MM.1S (cell line): Measurements from ENCODE around the gene MYH14.

ENCODE experiments used
- DNase-seq: peaks from one replicate; pipeline ENCODE4 v3.0.0-alpha.2; 2015
- H2AFZ ChIP-seq: fragments of 300-600 bp; sonication (generic); 2 replicates; pipeline ENCODE4 v1.6.0; 2016; ENCODE audit warnings: antibody characterized with exemption, low read length
- H3F3A ChIP-seq: fragments of 300-600 bp; sonication (generic); 2 replicates; pipeline ENCODE4 v1.6.1; 2016; ENCODE audit warnings: mild to moderate bottlenecking, antibody characterized with exemption, low read length, moderate library complexity, mixed read lengths; ENCODE audit not compliant: insufficient read depth
- H3K27ac ChIP-seq: fragments of 300-600 bp; sonication (generic); 2 replicates; pipeline ENCODE4 v1.5.1; 2016; ENCODE audit warnings: mild to moderate bottlenecking, low read length
- H3K27me3 ChIP-seq: fragments of 300-600 bp; sonication (generic); replicated peaks from 2 replicates; pipeline ENCODE4 v1.6.0; 2016; ENCODE audit warnings: low read length; ENCODE audit not compliant: insufficient read depth
- H3K36me3 ChIP-seq: fragments of 300-600 bp; sonication (generic); replicated peaks from 2 replicates; pipeline ENCODE4 v1.6.1; 2016; ENCODE audit warnings: mild to moderate bottlenecking, low read length, mixed read lengths; ENCODE audit not compliant: insufficient read depth
- H3K4me1 ChIP-seq: fragments of 300-600 bp; sonication (generic); 2 replicates; pipeline ENCODE4 v1.6.1; 2016; ENCODE audit warnings: low read length, mixed read lengths
- H3K4me2 ChIP-seq: fragments of 300-600 bp; sonication (generic); 2 replicates; pipeline ENCODE4 v1.6.0; 2016; ENCODE audit warnings: low read depth, low read length
- H3K4me3 ChIP-seq: fragments of 300-600 bp; sonication (generic); 2 replicates; pipeline ENCODE4 v1.5.1; 2016; ENCODE audit warnings: low read length, mixed read lengths
- H3K79me2 ChIP-seq: fragments of 300-600 bp; sonication (generic); 2 replicates; pipeline ENCODE4 v1.6.1; 2016; ENCODE audit warnings: mixed run types, low read length, mixed read lengths
- H3K9ac ChIP-seq: fragments of 300-600 bp; sonication (generic); 2 replicates; pipeline ENCODE4 v1.6.1; 2016; ENCODE audit warnings: low read length, mixed read lengths
- H3K9me2 ChIP-seq: fragments of 300-600 bp; sonication (generic); replicated peaks from 2 replicates; pipeline ENCODE4 v1.6.1; 2016; ENCODE audit warnings: mild to moderate bottlenecking, low read length, mixed read lengths; ENCODE audit not compliant: insufficient read depth
- H3K9me3 ChIP-seq: fragments of 300-600 bp; sonication (generic); replicated peaks from 2 replicates; pipeline ENCODE4 v1.6.1; 2016; ENCODE audit warnings: mild to moderate bottlenecking, low read length, mixed read lengths; ENCODE audit not compliant: insufficient read depth
- H4K20me1 ChIP-seq: fragments of 300-600 bp; sonication (generic); 2 replicates; pipeline ENCODE4 v1.6.1; 2016; ENCODE audit warnings: mild to moderate bottlenecking, low read length, moderate library complexity, mixed read lengths; ENCODE audit not compliant: insufficient read depth
- CTCF ChIP-seq: fragments of 300-600 bp; sonication (generic); IDR thresholded peaks from 2 replicates; pipeline ENCODE4 v1.5.1; 2016; ENCODE audit warnings: antibody characterized with exemption, low read length, mixed read lengths
- EZH2 ChIP-seq: fragments of 300-600 bp; sonication (generic); optimal IDR thresholded peaks from 2 replicates; pipeline ENCODE3; 2017; ENCODE audit warnings: low read depth, mild to moderate bottlenecking, antibody characterized with exemption, low read length, mixed read lengths
- EZH2phosphoT487 ChIP-seq: fragments of 300-600 bp; sonication (generic); IDR thresholded peaks from 2 replicates; pipeline ENCODE4 v1.6.1; 2018; ENCODE audit warnings: antibody characterized with exemption, low read length

MYH14 gene

DNA sequence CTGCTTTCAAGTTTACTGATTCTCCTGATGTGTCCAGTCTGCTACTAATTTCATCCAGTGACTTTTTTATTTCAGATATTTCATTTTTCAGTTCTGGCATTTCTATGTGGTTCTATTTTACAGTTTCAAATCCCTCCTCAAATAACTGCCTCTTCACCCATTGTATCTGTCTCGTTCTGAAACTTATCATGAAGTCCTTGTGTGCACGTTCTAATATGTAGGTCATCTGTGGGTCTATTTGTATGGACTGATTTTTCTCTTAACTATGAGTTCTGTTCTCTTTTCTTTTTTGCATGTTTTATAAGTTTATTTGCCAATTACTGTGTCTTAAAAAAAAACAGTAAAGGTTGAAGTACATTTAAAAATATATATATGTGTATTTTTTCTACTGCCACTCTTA, 82.4 kb downstream of the MYH14 start:
- Histone ChIP-seq H3K9ac (no peak overlapping the region), H3K4me2 (no peak overlapping the region), H2AFZ (no peak overlapping the region), H3K9me3 (no peaks in the 10 kb centered on the region), H3K4me1 (no peaks in the 10 kb centered on the region), H3K27ac (no peak overlapping the region), H4K20me1 (no peaks in the 10 kb centered on the region), H3K4me3 (no peak overlapping the region), H3K27me3 (peaks cover 84% of the 10 kb centered on the region), H3F3A (no peaks in the 10 kb centered on the region), H3K79me2 (no peaks in the 10 kb centered on the region), H3K36me3 (no peaks in the 10 kb centered on the region), H3K9me2 (no peaks in the 10 kb centered on the region)
- no peak for DNase-seq
- TF ChIP-seq EZH2phosphoT487 = no peak
- no peak for TF ChIP-seq CTCF
- TF ChIP-seq EZH2 = no peak

DNA sequence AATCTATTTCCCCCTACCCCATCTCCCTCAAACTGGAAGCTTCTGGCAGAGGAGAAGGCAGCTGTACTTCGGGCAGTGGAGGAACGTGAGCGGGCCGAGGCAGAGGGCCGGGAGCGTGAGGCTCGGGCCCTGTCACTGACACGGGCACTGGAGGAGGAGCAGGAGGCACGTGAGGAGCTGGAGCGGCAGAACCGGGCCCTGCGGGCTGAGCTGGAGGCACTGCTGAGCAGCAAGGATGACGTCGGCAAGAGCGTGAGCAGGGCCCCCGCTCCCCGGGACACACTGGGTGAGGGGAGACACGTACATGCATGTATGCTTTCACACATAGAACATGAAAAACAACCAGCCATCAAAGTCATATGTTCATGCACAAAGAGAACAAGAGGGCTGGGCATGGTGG, 83.0 kb downstream of the MYH14 start:
- Histone ChIP-seq H3K4me2 (no peak overlapping the region), H3K9me3 (no peaks in the 10 kb centered on the region)
- TF ChIP-seq EZH2phosphoT487 (no peak), CTCF (no peak), EZH2 (no peak)

DNA sequence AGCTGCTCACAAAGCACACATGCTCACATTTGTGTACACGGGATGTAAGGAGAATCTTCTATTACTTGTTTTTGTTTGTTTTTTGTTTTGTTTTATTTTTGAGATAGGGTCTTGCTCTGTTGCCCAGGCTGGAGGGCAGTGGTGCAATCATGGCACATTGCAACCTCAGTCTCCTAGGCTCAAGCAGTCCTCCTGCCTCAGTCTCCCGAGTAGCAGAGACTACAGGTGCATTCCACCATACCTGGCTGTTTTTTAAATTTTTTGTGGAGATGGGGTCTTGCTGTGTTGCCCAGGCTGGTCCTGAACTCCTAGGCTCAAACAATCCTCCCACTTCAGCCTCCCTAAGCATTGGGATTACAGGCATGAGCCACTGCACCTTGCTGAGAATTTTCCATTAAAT, 83.9 kb downstream of the MYH14 start:
- Histone ChIP-seq H4K20me1 (no peaks in the 10 kb centered on the region), H2AFZ (no peak overlapping the region), H3K4me3 (no peak overlapping the region), H3K9me3 (no peaks in the 10 kb centered on the region), H3K27me3 (peaks cover 81% of the 10 kb centered on the region), H3K9ac (no peak overlapping the region), H3K4me1 (no peaks in the 10 kb centered on the region), H3K27ac (no peak overlapping the region), H3K36me3 (no peaks in the 10 kb centered on the region), H3K79me2 (no peaks in the 10 kb centered on the region), H3K4me2 (no peak overlapping the region), H3F3A (no peaks in the 10 kb centered on the region), H3K9me2 (no peaks in the 10 kb centered on the region)
- TF ChIP-seq EZH2phosphoT487 (no peak), CTCF (no peak), EZH2 (no peak)
- DNase-seq = no peak

More for the DNA sequence above, 83.0 kb downstream of the MYH14 start:
- Histone ChIP-seq H3K4me1 (no peaks in the 10 kb centered on the region), H2AFZ (no peak overlapping the region), H4K20me1 (no peaks in the 10 kb centered on the region), H3K27me3 (peaks cover 84% of the 10 kb centered on the region), H3K9me2 (no peaks in the 10 kb centered on the region), H3K36me3 (no peaks in the 10 kb centered on the region), H3K4me3 (no peak overlapping the region), H3K9ac (no peak overlapping the region), H3F3A (no peaks in the 10 kb centered on the region), H3K79me2 (no peaks in the 10 kb centered on the region), H3K27ac (no peak overlapping the region)
- DNase-seq = no peak
